ENCODE measurements around the gene KCNMB4.

Gene KCNMB4

DNA sequence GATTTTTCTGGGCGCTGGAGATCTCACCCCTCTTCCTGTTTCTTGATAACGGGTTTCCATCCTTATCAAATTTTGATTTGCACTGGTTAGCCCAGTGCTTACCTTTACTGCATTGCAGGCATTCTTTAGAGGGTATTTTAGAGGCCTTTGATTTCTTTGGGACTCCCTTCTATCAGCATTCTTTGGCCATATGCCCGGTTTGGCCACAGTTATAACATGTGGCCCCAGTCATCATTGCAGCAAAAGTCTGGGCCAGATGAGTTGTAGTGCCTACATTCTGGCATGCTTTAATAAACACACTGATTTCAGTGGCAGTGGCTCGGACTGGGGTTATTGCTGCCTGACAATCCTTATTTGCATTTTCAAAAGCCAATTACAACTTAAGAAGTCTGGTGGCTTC is 82.3 kb downstream of the KCNMB4 start:
- no peak for DNase-seq

DNA sequence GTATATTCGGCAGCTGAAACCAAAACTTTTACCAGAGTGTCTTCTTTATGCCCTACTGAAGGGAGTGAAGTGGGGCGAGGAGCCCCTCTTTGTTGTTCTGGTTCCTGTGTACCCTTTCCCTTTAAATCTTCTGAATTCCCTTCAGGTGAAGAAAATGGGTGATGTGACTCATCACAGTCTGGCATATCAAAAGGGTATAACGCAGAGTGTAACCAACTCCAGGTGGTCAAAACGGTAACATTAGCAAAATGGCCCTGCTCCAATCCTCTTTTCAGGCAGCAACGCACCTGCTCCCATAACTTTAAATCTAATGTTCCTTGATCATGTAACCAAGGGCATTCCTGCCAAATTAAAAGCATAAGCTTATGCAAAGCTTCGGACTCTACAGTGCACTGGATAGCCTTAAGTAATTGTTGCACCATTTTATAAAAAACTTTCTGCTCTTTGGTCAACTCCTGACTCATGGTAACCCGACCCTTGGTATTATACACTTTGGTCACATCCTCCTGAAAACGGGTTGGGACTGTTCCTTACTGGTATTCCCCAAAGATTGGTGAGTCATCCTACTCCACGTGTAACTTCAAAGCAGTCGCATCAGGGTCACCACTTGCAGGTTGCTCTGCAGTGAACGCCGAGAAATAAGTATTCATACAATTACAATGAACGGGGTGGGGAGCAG is 83.1 kb downstream of the KCNMB4 start:
- no peak for DNase-seq

DNA sequence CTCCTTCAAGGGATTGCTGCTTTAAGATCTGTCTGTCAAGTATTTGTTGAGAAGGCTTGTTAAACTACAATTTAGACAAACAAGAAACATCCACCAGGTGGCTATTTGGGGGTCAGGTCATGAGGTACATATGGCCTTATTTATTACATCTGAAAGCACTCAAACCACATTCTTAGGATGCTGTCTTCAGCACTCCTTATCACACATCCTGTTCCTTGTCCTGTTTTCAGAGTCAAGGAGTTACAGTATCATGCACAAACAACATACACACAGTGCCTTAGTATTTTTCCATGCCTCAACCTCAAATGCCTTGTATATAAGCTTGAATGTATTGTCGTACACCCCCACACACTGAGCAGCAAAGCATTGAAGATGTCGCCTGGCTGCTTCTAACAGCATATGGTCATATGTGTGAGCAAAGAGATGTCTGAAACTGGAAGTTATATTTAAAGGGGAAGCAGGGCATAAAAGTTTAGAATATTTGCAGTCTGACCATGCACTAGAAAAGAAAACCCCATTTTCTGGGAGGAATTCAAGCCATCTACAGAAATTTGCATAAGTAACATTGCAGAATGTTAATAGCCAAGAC is 83.8 kb downstream of the KCNMB4 start:
- no peak for DNase-seq

DNA sequence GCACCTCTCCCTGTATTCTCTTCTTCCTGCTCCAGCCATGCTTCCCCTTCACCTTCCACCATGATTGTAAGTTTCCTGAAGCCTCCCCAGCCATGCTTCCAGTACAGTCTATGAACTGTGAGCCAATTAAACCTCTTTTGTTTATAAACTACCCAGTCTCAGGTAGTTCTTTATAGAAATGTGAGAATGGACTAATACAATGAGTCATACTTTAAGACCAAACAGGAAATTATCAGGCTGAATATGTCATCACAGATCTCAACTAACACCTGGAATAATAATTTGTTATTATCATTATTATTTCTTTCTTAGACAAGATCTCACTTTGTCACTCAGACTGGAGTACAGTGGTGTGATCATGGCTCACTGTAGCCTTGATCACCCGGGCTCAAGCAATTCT is 85.4 kb downstream of the KCNMB4 start:
- no peak for DNase-seq

DNA sequence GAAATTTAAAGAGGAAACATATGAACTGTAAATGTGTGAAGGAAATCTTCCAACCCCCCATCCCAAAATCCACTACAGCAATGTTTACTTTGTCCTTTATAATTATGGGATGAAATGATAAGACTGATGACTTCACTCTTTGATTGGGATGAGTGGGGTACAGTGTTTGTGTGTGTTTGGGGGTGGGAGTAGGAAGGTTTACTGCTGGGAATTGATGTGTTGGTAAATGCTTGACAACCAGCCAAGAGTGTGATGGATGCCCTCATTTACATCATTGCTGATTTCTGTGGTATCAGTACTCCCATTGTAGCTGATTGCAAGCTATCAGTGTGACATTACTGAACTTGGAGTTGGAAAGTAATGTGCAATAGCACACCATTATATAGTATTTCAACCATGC is 90.9 kb downstream of the KCNMB4 start:
- no peak for DNase-seq

DNA sequence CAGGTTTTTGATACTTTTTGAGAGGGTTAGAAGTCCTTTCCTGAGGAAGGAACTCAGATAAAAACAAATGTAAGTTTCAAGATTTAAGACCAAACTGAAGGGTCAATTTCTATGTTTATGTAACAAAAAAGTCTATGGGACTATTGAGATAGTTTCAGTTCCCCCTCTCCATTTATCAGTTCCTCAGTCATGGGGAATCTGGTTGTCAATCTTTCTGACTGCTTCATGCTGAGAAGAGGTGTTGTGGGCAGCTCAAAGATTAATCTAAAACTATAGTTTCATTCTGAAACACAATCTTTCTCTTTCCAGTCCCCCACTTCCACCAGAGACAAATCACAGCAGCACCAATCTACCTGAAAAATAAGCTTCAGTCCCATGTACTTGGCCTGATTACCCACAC is 93.7 kb downstream of the KCNMB4 start:
- DNase-seq = no peak

DNA sequence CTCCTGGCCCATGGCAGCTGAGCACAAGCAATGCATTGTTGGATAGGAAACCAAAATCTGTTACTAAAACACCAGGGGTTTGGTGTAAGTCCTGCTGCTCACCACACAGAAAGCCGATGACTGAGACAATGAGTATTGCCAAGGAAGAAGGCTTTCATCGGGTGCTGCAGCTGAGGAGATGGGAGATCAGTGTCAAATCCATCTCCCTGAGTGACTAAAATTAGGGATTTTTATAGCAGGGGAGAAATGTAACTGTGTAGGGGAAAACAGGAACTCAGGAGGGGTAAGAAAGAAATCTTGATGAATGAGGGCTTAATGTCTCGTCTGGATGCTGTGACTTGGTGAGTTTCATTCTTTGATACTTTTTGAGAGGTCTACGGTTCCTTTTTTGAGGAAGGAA is 97.9 kb downstream of the KCNMB4 start:
- no peak for DNase-seq

DNA sequence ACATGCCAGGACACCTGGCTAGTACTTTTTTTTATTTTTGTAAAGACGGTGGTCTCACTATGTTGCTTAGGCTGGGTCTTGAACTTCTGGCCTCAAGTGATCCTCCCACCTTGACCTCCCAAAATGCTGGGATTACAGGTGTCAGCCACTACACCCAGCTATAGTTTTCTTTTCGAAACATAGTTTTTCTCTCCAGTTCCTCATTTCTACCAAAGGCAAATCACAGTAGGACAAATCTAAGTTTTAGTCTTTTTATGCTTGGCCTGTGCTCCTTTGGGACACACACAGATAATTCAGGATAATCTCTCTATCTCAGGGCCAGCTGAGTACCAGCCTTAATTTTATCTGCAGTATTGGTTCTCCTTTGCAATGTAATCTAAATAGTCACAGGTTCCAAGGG is 100.7 kb downstream of the KCNMB4 start:
- no peak for DNase-seq

DNA sequence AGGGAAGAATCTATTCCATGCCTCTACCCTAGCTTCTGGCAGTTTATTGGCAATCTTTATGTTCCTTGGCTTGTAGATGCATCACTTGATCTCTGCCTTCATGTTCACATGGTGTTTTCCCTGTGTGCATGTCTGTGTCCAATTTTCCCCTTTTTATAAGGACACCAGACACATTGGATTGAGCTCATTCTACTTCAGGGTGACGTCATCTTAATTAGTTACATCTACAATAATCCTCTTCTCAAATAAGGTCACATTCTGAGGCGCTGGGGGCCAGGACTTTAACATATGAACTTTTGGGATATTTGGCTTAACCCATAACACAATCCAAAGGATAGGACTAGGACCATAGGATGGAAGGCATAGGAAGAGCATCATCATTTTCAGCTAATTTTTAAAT is 101.4 kb downstream of the KCNMB4 start:
- DNase-seq = no peak

DNA sequence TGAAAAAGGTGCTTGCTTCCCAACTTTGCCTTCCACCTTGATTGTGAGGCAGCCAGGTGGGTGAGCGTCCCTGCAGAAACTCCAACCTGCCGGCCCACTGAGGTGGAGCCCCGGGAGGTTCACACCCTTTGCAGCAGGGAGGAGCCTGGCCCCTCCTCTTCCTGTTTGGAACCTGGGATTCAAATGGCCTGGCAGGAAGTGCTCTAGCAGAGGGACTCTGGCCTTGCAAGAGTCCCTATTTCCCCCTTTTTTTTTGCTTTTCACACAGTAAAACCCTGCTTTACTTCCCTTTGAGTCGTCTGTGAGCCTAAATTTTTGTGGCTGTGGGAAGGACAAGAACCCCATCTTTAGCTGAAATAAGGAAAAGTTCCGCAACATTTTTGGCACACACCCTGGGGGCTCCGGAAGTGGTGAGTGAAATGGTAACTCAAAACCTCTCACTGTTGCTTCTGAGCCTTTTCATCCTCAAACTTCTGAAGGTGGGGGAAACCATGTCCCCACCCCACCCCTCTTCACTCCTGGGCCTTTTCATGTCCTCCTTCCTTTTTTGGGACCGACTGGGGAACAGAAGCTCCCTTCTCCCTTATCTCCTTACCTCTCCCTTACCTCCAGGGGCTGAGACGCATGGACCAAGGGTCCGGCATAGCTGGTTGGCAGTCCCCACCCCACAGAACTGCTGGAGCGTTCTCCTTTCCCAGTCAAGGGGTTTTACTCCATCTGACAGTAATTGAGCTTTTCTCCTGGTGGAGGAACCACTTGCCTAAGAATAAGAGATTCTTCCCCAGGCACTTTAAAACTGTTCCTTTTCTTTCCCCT is 102.0 kb downstream of the KCNMB4 start:
- DNase-seq = no peak

DNA sequence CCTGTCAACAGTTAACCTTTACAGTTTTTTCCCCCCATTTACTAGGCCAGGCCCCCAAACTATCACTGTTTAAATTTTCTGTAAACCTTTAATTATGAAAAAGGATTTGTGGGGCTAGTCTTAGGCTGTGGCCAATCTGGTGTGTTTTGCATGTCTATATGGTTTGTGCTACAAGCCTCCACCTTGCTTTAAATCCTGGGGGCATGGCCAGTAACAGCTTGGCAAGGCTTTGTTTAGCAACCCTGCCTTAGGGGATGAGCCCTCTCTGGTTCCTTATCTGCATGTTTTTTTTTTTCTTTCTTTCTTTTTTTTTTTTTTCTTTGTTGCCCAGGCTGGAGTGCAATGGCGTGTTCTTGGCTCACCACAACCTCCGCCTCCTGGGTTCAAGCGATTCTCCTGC is 102.7 kb downstream of the KCNMB4 start:
- no peak for DNase-seq

DNA sequence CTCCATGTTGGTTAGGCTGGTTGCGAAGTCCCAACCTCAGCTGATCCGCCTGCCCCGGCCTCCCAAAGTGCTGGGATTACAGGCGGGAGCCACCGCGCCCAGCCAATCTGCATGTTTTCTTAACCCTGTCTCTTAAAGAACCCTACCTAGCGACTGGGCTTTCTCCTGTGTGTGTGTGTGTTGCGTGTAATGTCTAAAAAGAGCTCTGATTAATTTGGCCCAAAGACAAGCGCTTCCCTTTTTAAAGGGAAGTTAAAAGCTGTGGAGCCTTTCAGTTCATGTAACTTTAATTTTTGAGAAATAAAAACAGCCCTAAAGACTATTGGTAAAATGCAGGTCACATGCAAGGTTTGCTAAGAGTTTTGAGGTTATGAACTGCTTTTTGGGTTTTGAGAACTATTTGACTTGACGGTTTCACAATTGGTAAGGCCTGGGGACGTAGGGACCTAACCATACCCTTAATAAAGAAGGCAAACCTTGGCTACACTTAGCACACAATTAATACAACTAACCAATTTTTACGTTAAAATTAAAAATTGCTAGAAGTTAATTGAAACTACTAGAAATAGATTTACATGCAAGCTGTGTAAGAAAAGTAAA is 103.2 kb downstream of the KCNMB4 start:
- no peak for DNase-seq

DNA sequence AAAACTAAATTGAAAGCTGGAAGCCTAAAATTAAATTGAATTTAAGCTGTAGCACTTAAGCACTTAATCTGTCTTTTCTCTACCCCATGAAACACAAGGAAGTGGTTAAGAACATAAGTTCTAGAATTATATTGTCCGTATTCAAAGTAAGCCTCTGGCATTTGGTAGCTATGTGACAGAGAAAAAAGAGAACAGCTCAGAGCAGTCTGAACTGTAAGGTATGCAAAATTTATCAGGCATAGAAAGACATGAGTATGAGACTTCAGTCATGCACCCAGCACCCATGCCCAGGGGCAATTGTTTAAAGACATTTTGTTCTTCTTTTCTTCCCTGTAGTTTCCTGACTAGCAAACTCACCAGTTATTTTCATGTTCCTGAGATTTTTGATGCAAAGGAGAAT is 116.7 kb downstream of the KCNMB4 start:
- DNase-seq = peak in 1 of 2 experiments; percentile 33

All from NCI-H526 (cell line).